ENCODE measurements around the gene INAVA.

- TF ChIP-seq CTCF (IDR thresholded peaks at IDR 0.05) (no peak), ZFX (IDR thresholded peaks at IDR 0.05; ENCODE audit: borderline replicate concordance) (no peak)
Measured at GRCh38 chr1:200963076-200963475, 68.4 kb downstream of the INAVA start.
